ENCODE data around the gene BMPER. TPM values are rescaled to one million over a fixed set of nuclear protein-coding genes. Genes with fewer than 3 reads are reported as not detected.

BMPER gene
- total RNA-seq, 1 donor from 2014 or later = 0.56 TPM

GRCh38 chr7:34019301-34019790 is 114.0 kb downstream of the BMPER start:
- no peaks in the 10 kb centered on the region for H3K4me1 Mint-ChIP-seq (ENCODE audit: unreplicated experiment)
- H3K27me3 Mint-ChIP-seq (ENCODE audit: unreplicated experiment) = no peaks in the 10 kb centered on the region
- DNase-seq (ENCODE audit: extremely low spot score, unreplicated experiment) = no peak
- no peak for TF ChIP-seq CTCF (IDR thresholded peaks at IDR 0.05)
- H3K27ac Mint-ChIP-seq (ENCODE audit: unreplicated experiment) = no peak overlapping the region
- H3K36me3 Mint-ChIP-seq (ENCODE audit: unreplicated experiment) = no peaks in the 10 kb centered on the region
- no peaks in the 10 kb centered on the region for H3K9me3 Mint-ChIP-seq (ENCODE audit: unreplicated experiment)
- H3K4me3 Mint-ChIP-seq (ENCODE audit: unreplicated experiment) = no peak overlapping the region

GRCh38 chr7:34022626-34023025 is 117.3 kb downstream of the BMPER start:
- H3K4me1 Mint-ChIP-seq (ENCODE audit: unreplicated experiment) = peaks cover 14% of the 10 kb centered on the region

GRCh38 chr7:34025600-34025999 is 120.3 kb downstream of the BMPER start:
- peaks cover 14% of the 10 kb centered on the region for H3K4me1 Mint-ChIP-seq (ENCODE audit: unreplicated experiment)
- H3K27ac Mint-ChIP-seq (ENCODE audit: unreplicated experiment) = no peak overlapping the region
- no peaks in the 10 kb centered on the region for H3K36me3 Mint-ChIP-seq (ENCODE audit: unreplicated experiment)
- H3K27me3 Mint-ChIP-seq (ENCODE audit: unreplicated experiment) = no peaks in the 10 kb centered on the region
- H3K9me3 Mint-ChIP-seq (ENCODE audit: unreplicated experiment) = no peaks in the 10 kb centered on the region
- no peak overlapping the region for H3K4me3 Mint-ChIP-seq (ENCODE audit: unreplicated experiment)
- DNase-seq (ENCODE audit: extremely low spot score, unreplicated experiment) = no peak
- TF ChIP-seq CTCF (IDR thresholded peaks at IDR 0.05) = no peak

More at GRCh38 chr7:34022626-34023025, 117.3 kb downstream of the BMPER start:
- Mint-ChIP-seq H3K4me3 (ENCODE audit: unreplicated experiment) (no peak overlapping the region), H3K27me3 (ENCODE audit: unreplicated experiment) (no peaks in the 10 kb centered on the region), H3K36me3 (ENCODE audit: unreplicated experiment) (no peaks in the 10 kb centered on the region), H3K9me3 (ENCODE audit: unreplicated experiment) (no peaks in the 10 kb centered on the region), H3K27ac (ENCODE audit: unreplicated experiment) (no peak overlapping the region)
- no peak for TF ChIP-seq CTCF (IDR thresholded peaks at IDR 0.05)
- no peak for DNase-seq (ENCODE audit: extremely low spot score, unreplicated experiment)

GRCh38 chr7:34026481-34027190 is 121.3 kb downstream of the BMPER start:
- H3K9me3 Mint-ChIP-seq (ENCODE audit: unreplicated experiment) = no peaks in the 10 kb centered on the region
- H3K36me3 Mint-ChIP-seq (ENCODE audit: unreplicated experiment) = no peaks in the 10 kb centered on the region
- H3K27ac Mint-ChIP-seq (ENCODE audit: unreplicated experiment) = no peak overlapping the region
- H3K27me3 Mint-ChIP-seq (ENCODE audit: unreplicated experiment) = no peaks in the 10 kb centered on the region
- H3K4me1 Mint-ChIP-seq (ENCODE audit: unreplicated experiment) = peaks cover 21% of the 10 kb centered on the region
- DNase-seq (ENCODE audit: extremely low spot score, unreplicated experiment) = no peak
- no peak overlapping the region for H3K4me3 Mint-ChIP-seq (ENCODE audit: unreplicated experiment)
- TF ChIP-seq CTCF (IDR thresholded peaks at IDR 0.05) = no peak

- Mint-ChIP-seq H3K36me3 (ENCODE audit: unreplicated experiment) (no peaks in the 10 kb centered on the region), H3K4me3 (ENCODE audit: unreplicated experiment) (no peak overlapping the region), H3K9me3 (ENCODE audit: unreplicated experiment) (no peaks in the 10 kb centered on the region), H3K4me1 (ENCODE audit: unreplicated experiment) (peaks cover 14% of the 10 kb centered on the region), H3K27me3 (ENCODE audit: unreplicated experiment) (no peaks in the 10 kb centered on the region), H3K27ac (ENCODE audit: unreplicated experiment) (no peak overlapping the region)
- TF ChIP-seq CTCF (IDR thresholded peaks at IDR 0.05) = no peak
- DNase-seq (ENCODE audit: extremely low spot score, unreplicated experiment) = no peak
These were observed 125.8 kb downstream of the BMPER start for GRCh38 chr7:34031156-34031555.
